Measurements from ENCODE around the gene TASP1.
"Not testable (repeated sequence)": the region's sequence is repeated elsewhere in the genome, so short reads cannot be mapped to it uniquely, and the experiment has no call there.

Gene TASP1

DNA sequence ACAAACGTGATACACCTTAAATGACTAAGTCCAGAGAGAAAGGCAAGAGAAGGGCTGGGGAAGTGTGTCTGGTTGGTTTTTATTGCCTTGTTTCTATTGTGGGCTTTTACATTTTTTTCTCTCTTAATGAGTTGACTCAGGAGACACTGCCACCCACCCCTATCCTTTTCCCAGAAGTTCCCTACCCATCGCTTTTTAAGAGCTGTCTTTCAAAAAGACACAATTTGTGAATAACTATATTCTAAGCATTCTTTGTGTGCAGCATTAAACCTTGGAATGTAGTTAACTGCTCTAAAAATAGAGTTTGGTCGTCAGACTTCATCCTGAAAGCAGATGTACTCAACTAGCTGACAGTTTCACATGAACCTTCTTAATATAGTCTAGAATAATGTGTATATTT lies 242.7 kb downstream of the TASP1 start:
- no peak for FAIRE-seq

DNA sequence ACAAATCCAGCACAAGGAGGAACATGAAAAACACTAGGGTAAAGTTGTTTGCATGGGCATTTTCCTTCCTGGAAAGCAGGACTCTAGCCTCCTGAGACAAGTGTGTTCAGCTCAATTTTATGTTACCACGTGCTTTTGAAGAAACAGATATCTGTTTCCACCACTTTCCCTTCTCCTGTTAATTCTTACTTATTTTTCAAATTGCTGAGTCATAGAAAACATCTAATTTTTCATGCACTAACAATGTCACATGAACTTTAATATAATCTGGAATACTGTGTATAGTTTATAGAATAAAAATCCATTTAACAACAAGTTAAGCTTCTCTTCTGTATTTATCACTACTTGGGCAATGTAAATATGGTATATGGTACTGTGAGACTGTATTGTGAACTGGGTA lies 243.5 kb downstream of the TASP1 start:
- FAIRE-seq = no peak

DNA sequence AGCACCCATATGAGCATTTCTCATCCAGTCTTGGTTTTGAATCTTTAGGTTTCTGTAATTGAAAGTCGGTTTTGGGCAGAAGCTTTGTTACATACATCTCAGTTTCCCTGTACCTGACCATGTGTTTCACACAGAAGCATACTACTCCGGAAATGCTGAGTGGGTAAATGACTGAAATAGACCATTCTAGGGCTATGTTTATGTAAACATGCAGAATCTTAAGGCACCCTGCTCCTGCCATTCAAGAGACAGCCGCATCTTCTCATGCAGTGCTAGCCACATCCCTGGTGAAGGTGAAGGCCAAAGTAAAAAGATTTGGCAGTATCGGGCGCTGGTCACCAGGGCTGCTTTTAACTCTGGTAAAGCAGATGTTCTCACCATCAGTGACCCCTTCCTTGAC lies 246.3 kb downstream of the TASP1 start:
- FAIRE-seq = no peak

DNA sequence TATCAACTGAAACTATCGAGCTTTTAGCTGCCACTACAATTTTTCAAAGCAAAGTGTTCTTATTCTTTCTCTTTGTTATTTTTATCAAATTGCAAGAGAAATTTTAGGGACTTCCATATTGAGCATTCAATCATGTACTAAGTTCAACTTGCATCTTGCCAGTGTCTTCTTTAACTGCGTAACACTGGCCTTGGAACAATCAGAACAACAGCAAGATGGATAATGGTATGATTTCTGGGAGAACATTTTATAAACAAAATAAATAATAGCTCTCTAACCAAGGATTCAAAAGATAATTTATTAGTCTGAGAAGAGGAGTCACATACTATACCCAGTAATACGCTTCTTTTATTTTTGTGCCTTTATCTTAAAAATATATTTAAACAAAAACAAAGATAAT lies 249.6 kb downstream of the TASP1 start:
- FAIRE-seq = no peak

DNA sequence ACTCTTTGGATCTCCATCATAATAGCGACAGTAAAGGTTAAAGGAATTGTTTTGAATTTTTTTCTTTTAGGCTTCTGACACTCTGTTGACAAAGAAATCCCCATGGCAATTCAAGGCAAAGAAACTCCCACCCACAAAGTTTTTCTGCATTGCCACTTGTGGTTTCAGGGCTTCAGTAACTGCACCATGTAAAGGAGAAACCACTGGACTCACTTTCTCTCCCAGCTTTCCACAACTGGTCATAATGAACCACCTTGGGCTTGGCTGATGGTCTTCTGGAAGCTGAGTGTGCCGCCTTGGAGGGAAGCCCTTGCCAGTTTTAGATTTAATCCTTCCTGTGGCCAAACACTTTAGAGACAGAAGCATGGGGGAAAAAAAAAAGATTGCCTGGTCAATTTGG lies 254.6 kb downstream of the TASP1 start:
- FAIRE-seq = no peak

DNA sequence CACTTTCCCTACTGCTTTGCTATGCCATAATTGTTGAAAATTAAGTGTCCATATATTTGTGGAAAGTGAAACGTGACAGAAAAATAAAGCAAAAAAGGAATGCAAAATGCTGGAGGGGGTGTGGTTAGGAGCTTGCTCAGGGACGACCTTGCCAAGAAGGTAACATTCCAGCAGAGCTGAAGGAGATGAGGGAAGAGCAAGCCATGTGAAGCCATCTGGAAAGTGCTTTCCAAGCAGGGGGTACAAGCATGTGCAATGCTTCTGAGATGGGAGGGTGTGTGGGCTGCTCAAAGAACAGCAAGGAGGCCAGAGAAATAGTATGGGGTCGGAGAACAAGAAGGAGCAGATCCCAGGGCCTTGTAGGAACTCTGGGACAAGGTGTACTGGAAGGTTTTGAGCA lies 255.9 kb downstream of the TASP1 start:
- no peak for FAIRE-seq

DNA sequence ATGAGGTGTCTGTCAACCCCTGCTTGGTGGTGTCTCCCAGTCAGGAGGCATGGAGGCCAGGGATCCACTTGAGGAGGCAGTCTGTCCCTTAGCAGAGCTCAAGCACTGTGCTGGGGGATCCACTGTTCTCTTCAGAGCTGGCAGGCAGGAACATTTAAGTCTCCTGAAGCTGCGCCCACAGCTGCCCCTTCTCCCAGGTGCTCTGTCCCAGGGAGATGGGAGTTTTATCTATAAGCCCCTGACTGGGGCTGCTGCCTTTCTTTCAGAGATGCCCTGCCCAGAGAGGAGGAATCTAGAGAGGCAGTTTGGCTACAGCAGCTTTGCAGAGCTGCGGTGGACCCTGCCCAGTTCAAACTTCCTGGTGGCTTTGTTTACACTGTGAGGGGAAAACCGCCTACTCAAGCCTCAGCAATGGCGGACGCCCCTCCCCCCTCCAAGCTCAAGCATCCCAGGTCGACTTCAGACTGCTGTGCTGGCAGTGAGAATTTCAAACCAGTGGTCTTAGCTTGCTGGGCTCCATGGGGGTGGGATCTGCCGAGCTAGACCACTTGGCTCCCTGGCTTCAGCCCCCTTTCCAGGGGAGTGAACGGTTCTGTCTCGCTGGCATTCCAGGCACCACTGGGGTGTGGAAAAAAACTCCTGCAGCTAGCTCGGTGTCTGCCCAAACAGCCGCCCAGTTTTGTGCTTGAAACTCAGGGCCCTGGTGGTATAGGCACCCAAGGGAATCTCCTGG lies 258.1 kb downstream of the TASP1 start:
- not testable (repeated sequence) for FAIRE-seq

DNA sequence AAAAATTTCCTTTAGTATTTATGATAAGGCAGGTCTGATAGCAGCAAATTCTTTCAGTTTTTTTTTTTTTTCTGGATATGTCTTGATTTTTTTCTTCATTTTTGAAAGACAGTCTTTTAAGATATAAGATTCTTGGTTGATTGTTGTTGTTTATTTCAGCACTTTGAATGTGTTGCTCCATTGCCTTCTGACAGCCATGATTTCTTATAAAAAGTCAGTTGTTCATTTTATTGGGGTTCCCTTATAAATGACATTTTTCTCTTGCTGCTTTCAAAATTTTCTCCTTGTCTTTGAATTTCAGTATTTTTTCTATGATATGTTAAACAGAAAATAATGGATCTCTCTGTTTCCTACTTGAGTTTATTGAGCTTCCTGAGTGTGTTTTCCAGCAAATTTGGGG lies 265.3 kb downstream of the TASP1 start:
- no peak for FAIRE-seq

DNA sequence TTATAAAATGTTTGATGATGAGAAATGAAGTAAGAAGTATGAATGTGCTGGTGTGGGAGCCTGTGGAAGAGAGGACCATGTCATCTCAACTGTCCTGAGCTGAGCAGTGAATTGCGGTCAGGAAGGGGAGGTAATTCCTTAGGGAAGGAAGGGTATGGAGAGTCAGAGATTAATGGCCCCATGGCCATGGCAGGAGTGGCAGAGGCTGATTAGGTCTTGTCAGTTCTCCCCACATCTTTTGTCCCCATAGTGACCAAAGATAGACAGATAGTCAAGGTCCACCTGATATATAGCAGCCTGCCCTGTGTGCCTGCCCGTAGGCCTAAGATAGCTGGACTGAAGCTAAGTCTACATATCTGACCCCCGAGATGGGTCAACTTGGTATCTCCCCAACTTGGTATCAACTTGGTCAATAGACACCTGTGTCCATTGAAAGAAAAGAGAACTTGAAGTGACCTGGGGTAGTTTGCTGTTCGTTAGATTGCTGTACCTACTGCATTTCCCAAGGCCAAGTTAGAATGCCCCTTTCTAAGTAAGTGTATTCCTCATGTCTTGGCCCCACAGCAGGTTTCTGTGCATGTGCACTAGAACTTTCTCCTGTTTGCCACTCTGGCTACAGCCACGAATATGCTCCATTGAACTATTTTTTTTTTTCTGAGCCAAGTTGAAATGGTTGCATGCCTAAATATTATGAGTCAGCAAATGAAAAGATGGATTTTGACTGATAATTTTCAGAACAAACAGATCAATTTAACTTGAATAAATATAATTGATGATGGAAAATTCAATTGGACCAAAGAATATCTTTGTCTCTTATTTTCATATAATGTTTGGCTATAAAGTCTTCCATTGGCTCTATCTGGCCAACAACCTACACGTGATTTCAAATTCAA lies 274.2 kb downstream of the TASP1 start:
- FAIRE-seq = no peak

DNA sequence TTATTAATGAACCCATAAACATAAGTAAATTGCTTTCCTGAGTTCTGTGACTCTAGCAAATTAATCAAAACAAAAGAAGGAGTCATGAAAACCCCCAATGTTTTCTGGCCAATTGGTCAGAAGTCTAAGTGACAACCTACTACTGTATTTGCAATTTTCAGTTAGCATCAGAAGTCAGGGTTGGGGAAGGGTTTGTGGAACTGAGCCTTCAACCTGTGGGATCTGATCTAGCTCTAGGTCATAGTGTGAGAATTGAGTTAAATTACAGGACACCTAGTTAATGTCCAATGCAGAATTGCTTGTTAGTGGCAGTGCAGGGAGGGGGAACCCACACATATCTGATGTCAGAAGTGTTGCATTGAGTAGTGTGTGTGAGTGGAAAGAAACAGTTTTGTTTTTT lies 275.3 kb downstream of the TASP1 start:
- no peak for FAIRE-seq

DNA sequence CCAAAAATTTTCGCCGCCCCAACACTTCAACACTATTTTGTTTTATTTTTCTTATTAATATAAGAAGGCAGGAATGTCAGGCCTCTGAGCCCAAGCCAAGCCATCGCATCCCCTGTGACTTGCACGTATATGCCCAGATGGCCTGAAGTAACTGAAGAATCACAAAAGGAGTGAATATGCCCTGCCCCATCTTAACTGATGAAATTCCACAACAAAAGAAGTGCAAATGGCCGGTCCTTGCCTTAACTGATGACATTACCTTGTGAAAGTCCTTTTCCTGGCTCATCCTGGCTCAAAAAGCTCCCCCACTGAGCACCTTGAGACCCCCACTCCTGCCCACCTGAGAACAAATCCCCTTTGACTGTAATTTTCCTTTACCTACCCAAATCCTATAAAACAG lies 276.6 kb downstream of the TASP1 start:
- FAIRE-seq = not testable (repeated sequence)

DNA sequence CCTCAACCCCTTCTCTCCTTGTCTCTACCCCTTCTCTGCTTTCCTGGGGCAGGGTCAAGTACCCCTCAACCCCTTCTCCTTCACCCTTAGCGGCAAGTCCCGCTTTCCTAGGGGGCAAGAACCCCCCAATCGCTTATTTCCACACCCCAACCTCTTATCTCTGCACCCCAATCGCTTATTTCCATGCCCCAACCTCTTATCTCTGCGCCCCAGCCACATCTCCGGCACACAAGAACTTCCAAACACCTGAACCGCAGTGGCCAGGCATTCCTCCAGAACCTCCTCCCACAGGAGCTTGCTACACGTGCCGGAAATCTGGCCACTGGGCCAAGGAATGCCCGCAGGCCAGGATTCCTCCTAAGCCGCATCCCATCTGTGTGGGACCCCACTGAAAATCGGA lies 279.8 kb downstream of the TASP1 start:
- FAIRE-seq = not testable (repeated sequence)

DNA sequence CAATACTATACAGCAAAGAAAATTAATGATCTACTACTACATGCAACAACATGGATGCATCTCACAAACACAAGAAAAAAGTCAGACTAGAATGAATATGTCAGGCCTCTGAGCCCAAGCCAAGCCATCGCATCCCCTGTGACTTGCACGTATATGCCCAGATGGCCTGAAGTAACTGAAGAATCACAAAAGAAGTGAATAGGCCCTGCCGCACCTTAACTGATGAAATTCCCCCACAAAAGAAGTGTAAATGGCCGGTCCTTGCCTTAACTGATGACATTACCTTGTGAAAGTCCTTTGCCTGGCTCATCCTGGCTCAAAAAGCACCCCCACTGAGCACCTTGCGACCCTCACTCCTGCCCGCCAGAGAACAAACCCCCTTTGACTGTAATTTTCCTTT lies 280.9 kb downstream of the TASP1 start:
- not testable (repeated sequence) for FAIRE-seq

DNA sequence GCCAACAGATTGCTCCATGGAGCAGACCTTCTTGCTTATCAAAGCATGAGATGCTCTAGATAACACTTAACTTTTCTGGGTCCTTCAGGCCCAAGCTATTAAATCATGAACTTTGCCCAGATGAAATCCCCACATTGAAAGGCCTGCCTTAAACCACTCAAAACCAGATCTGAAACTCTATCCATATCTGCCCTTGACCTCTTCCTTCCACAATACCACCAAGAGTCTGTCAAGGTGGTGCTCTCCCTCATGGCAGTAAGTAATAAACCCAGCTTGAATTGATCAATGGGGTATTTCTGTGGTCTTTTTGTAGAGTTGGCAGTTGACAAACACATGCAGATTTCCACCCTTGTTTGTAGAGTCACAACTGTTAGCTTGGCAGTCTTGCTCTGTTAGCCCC lies 282.1 kb downstream of the TASP1 start:
- FAIRE-seq = no peak

DNA sequence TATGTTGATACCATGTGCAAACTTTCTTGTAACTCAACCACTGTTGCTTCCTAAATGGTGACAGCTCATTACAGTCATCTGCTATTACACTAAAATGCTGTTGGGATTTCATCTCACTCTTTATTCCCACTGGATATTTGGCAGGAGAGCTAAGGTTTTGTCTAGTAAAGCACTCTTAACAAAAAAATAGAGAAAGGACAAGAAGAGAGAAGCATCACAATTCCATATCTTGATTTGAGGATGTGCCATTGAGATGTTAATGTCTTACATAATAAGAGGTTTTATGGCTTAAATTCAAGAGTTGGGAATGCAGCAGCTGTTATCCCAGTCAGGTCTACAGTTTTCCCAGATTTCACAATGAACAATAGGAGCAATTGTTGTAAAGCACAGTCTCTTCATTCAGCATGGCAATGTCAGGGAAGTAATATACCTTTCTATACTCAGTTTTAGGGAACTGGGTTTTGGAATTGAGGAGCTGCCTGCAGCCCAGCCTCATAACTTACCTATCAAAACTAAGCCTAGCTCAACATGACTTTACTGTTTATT lies 282.7 kb downstream of the TASP1 start:
- FAIRE-seq = no peak

DNA sequence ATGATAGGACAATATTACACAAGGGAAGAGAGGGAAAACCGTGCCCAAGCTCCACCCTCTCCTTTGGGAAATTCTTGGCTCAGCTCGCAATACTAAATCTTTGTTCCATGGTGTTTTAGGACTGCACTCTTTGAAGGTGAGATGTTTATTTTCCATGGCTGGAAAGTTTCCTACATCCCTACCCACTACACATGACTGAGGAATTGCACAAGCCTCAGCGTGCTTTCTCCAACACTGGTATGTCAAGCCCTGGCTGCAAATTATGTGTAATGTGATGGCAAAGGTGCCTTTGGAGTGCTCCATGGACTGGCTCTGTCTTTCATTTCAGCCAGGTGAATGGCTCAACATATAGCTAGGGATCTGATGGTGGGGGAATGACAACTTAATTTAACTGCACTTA lies 283.3 kb downstream of the TASP1 start:
- FAIRE-seq = no peak

DNA sequence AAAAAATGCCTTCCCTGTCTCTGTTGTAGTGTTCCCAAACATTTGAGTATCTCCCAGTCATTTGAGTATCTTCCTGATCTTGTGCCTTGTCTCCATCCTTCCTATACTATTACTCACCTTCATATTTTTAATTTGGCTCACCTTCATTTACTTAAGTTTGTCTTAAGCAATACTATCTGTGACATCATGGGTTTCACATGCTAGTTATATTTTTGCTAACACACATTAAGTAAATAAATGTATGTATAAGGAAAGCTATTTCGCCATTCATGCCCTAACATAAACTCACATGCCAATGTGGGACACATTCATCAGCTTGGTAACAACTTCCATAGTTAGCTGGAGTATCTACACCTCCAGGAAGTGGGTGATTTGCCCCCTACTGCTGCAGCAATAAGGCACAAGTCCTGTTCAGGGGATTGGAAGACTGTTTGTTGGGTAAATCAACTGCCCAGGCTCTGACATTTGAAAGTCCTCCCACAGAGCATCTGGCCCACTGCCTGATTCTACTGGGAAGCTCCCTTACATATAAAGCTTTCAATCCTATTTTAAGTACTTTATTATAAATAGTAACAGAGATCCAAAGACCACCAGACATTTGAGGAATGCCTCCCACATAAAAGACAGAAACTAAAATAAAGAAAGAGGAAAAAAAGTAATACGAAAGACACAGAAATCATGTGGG lies 285.3 kb downstream of the TASP1 start:
- FAIRE-seq = no peak

DNA sequence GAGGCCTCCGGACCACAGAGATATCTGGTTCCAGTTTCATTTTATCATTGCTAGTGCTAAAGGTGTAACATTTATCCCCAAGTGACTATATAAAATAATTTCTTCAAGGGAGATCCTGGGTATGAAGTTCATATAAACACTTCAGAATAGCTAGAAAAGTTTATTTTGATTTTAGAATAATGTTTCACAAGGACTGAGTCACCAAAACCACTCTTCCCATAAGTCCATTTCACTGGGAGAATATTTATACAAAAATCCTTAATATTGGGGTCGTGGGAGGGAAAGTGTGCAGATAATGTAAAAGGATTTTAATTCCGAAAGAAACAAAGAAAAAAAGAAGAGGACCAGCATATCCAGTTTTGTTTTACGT lies 289.5 kb downstream of the TASP1 start:
- FAIRE-seq = no peak

DNA sequence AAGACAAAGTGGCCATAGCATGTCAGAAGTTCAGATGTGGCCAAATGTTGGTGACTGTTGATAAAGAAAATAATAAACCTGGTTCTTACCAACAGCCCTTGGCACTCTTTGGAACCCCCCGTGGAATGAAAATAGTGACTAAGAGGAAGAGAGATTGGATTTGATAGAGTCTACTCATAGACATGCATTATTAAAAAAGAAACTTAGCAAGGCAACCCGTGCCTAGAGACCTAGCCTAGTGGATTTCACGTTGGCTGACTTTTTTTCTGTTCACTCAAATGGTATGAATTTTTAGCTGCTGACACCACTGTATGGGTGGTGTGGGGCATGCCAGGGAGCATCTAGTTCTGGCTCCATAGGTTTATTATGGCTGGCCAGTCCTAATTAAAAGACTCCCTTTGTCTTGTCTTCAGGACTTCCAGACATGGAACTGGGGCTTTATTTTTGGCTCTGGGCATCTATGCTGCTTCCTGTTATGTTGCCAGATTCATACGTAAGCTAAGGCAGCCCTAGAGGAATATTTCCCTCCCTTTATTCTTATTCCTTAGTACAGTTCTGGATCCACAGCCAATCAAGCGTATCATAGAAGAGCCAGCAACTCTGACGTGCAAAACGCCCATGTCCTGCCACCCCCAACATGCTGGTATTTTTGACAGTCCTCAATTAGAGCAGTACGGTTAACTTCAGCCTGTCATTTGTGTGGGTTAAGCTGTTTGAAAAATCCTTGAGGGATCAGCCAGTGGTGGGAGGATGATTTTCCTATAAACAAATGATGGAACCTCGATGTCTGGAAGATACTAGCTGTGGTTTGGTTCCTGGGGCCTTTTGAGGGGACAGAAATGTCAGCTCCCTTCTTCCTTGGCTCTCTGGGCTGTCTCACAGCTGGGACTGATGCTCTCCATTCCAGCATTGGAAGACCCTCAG lies 290.2 kb downstream of the TASP1 start:
- FAIRE-seq = no peak

DNA sequence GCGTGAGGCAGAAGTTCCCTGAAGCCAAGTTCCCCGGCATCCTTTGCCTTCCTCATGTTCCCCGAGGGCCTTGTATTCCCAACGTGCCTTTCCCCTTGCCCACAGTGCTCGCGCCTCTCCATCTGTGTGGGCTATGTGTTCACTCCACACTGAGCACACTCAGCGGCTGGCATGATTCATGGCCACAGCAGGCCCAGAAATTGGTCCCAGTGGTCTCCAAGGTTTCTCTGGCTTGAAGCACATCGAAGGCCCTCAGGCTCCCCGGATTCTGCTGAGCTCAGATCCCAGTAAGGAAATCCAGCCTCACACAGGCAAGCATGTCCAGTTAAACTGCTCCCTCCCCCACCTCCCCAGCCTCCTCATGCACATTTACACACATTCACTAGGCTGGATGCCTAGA lies 294.1 kb downstream of the TASP1 start:
- no peak for FAIRE-seq

DNA sequence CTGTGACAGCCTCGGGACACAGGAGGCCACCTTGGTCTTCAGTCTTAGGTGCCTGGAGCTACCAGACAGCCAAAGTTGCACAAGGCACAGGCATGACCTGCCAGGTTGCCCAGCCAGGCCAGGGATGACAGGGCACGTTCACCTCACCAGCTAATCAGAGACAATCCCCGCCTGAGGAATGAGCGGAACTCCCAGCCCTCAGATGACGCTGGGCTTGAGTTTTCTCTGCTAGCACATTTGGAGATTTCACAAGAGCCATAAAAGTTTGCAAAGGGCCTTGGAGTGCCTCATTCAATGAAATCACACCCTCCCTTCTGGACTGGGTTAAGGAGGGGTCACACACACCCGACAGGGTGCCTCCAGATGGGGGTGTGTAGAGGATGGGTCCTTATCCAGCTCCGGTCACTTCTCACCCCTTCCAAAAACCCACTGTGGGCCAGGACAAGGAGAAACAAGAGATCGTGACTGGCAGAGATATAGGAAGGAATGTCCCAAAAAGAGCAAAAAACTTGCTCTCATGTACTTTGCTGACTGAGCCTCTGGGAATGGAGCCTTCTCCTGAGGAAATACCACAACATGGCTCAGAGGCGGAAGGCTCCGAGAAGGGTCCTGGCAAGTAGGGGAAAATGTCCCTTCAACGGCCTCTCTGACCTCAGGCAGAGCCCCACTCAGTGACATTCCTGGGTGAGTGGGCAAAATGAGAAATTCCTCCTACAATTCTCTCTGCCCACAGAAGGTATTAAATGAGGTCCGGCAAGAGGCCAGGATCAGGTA lies 296.1 kb downstream of the TASP1 start:
- no peak for FAIRE-seq
